ACC112 (cell line): ENCODE measurements around the gene GATAD2B.

ENCODE experiments used
- H2AFZ ChIP-seq: fragments of 200-600 bp; sonication (generic); one replicate; pipeline ENCODE4 v1.6.0; 2017; ENCODE audit warnings: antibody characterized with exemption, low read length; ENCODE audit not compliant: unreplicated experiment
- H3K27ac ChIP-seq: fragments of 200-600 bp; sonication (generic); 2 replicates; pipeline ENCODE4 v1.5.1; 2014; ENCODE audit warnings: low read depth, mild to moderate bottlenecking, antibody characterized with exemption, low read length, moderate library complexity
- H3K27me3 ChIP-seq: fragments of 200-600 bp; sonication (generic); 2 replicates; pipeline ENCODE4 v1.6.1; 2014; ENCODE audit warnings: mild to moderate bottlenecking, antibody characterized with exemption, low read length, moderate library complexity, mixed read lengths; ENCODE audit not compliant: insufficient read depth
- H3K36me3 ChIP-seq: fragments of 200-600 bp; sonication (generic); 2 replicates; pipeline ENCODE4 v1.6.1; 2016; ENCODE audit warnings: mild to moderate bottlenecking, antibody characterized with exemption, low read length, moderate library complexity, mixed read lengths; ENCODE audit not compliant: insufficient read depth
- H3K4me1 ChIP-seq: fragments of 200-600 bp; sonication (generic); one replicate; pipeline ENCODE4 v1.6.1; 2016; ENCODE audit warnings: low read length, mixed read lengths; ENCODE audit not compliant: insufficient read depth, unreplicated experiment, control insufficient read depth
- H3K4me3 ChIP-seq: fragments of 200-600 bp; sonication (generic); 2 replicates; pipeline ENCODE4 v1.5.1; 2014; ENCODE audit warnings: mild to moderate bottlenecking, low read depth, low read length
- H3K79me2 ChIP-seq: fragments of 200-600 bp; sonication (generic); one replicate; pipeline ENCODE4 v1.6.0; 2016; ENCODE audit warnings: low read length; ENCODE audit not compliant: control insufficient read depth, unreplicated experiment, insufficient read depth

The GATAD2B gene

DNA sequence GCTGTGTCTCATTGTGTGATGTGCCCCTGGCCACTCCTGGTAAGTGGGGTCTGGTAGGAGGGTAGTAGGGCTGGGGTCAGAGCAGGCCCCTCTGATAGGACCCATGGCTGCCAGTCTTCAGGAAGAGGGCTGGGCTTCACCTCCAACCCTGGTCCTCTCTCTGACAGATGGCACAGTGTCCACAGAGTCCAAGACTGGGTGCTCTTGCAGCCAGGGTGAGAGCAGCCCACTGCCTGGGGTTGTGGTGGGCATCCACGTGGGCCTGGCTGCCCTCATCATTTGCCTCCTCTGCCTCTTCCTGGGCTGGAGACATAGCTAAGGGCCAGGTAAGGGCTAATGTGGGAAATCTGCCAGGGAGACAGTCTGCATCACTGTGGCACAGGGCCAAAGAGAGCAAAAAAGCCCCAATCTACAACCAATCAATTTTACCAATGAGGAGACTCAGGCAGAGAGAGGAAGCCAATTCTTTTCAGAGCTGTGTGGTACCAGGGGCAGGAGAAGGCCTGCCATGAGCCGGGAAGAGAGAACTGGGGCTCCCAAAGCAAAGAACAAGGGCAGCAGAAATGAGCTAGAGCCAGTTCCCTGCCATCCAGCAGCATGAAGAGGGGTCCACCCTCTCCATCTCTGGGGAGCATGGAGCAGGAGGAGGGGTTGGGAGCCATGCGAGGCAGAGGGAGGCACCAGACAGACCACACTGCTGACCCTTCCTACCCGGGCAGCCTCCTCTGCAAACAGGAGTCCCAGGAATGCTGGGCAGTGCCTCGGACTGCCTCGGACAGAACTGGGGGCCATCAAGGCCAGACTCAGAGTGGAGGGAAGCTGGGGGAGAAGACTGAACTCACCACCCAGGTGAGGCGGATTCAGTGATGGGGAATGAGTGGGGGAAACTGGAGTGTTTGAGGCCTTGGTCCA lies 120.7 kb downstream of the GATAD2B start:
- peaks cover 13% of the 10 kb centered on the region for H3K4me1 ChIP-seq
- H3K27ac ChIP-seq, result no peak overlapping the region
- H3K36me3 ChIP-seq, result no peaks in the 10 kb centered on the region

DNA sequence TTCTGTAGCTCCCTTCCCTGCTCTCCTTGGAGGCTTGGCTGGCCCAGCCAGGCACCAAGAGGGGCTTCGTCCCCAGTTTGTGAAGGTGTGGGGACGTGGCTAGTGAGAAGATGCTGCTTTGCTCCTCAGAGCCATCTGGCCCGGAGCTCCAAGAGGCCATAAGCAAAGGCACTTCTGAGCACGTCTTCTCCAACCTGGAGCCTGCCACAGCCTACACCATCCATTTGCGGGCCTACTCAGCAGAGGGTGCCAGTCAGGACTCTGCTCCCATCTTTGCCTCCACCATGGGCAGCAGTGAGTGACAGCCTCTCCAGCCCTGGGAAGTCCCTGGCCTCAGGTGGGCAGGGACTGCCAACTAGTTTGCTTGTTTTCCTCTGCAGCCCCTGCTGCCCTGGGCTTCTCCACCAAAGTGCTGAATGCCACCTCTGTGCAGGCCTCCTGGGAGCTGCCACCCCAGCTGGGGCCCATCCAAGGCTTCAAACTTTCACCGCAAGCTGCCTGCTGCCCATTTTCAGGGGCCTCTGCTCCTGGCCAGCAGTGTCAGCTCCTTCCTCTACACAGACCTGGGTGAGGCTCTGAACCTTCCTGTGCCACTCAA lies 121.6 kb downstream of the GATAD2B start:
- no peaks in the 10 kb centered on the region for H3K27me3 ChIP-seq

More for the DNA sequence above, 120.7 kb downstream of the GATAD2B start:
- Histone ChIP-seq H3K27me3 (no peaks in the 10 kb centered on the region), H2AFZ (no peak overlapping the region), H3K79me2 (no peaks in the 10 kb centered on the region), H3K4me3 (no peak overlapping the region)

DNA sequence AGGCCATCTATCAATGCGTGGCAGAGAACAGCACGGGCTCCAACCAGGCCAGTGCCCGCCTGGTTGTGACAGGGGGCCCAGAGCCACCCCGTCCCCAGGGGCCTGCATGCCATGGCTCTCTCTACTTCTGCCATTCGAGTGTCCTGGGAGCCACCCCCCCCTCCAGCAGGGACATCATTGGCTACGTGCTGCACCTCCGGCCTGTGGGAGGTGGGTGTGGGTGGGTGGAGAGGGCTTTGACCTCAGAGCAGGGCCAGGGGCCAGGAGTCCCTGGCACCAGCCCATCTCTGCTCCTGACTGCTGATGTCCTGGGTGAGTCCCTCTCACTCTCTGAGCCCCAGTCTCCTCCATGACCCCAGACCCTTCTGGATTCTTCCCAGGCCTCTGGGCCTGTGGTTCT lies 122.3 kb downstream of the GATAD2B start:
- H2AFZ ChIP-seq, result no peak overlapping the region
- H3K27ac ChIP-seq, result no peak overlapping the region
- no peaks in the 10 kb centered on the region for H3K27me3 ChIP-seq
- H3K79me2 ChIP-seq, result no peaks in the 10 kb centered on the region
- H3K36me3 ChIP-seq, result no peaks in the 10 kb centered on the region
- no peak overlapping the region for H3K4me3 ChIP-seq
- peaks cover 7% of the 10 kb centered on the region for H3K4me1 ChIP-seq

More for the DNA sequence above, 121.6 kb downstream of the GATAD2B start:
- no peak overlapping the region for H2AFZ ChIP-seq
- H3K27ac ChIP-seq, result no peak overlapping the region
- no peaks in the 10 kb centered on the region for H3K79me2 ChIP-seq
- H3K4me3 ChIP-seq, result no peak overlapping the region
- H3K36me3 ChIP-seq, result no peaks in the 10 kb centered on the region
- peaks cover 13% of the 10 kb centered on the region for H3K4me1 ChIP-seq

DNA sequence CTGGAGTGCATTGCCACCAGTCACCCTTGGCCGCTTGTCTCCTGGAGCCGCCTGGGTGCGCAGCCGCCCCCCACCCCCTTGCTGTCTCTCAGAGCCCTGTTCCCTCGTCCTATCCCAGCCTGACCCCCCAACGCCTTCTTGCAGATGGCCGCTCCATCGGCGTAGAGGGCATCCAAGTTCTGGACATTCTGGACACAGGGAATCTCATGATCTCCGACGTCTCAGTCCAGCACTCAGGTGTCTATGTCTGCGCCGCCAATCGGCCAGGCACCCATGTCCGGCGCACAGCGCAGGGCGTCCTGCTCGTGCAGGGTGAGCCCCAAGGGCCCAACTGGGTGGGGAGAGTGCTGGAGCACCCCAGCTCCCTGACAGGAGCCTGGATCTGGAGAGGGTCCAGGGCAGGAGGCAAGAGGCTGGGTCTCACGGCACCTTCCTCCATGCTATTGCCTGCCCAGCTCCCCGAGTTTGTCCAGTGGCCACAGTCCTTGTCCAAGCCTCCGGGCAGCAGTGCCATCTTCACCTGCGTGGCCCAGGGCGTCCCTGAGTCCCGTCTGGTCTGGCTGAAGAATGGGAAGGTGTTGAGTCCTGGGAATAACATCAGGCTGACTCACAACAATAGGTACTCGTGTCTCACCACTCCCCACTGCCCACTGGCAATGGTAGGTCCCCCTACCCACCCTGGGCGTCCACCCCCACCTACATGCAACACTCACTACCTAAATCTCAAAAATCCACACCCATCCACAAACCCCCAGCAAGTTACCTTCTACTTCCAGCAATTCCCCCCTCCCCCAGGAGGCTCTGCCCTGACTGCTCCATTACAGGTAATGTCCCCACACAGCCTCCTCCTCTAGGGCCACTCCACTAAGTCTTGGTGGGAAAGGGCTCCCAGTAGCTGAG lies 123.0 kb downstream of the GATAD2B start:
- no peaks in the 10 kb centered on the region for H3K79me2 ChIP-seq
- no peak overlapping the region for H3K27ac ChIP-seq
- no peaks in the 10 kb centered on the region for H3K27me3 ChIP-seq
- H2AFZ ChIP-seq, result no peak overlapping the region
- H3K4me1 ChIP-seq, result no peaks in the 10 kb centered on the region
- H3K4me3 ChIP-seq, result no peak overlapping the region
- H3K36me3 ChIP-seq, result no peaks in the 10 kb centered on the region

DNA sequence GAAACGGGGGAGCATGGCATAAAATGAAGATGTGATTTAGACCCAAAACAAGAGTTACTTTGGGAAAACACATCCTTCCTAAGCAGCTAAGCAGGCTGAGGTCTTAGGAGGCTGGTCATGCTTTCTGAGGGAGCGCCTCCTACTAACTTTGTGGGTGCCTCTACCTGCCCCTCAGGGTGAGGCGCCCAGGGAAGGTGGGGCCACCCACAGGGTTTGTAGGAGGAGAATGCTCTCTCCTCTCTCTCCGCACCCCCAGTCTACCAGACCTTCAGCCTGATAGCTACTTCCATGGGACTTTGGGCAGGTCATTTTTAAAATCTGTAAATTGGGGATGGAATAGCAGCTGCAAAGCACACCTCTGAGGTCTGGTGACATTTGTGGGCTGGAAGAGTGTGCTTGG lies 123.8 kb downstream of the GATAD2B start:
- H3K36me3 ChIP-seq, result no peaks in the 10 kb centered on the region
- no peak overlapping the region for H3K27ac ChIP-seq
- no peak overlapping the region for H2AFZ ChIP-seq
- no peaks in the 10 kb centered on the region for H3K27me3 ChIP-seq
- H3K4me3 ChIP-seq, result no peak overlapping the region
- H3K79me2 ChIP-seq, result no peaks in the 10 kb centered on the region
- H3K4me1 ChIP-seq, result no peaks in the 10 kb centered on the region

DNA sequence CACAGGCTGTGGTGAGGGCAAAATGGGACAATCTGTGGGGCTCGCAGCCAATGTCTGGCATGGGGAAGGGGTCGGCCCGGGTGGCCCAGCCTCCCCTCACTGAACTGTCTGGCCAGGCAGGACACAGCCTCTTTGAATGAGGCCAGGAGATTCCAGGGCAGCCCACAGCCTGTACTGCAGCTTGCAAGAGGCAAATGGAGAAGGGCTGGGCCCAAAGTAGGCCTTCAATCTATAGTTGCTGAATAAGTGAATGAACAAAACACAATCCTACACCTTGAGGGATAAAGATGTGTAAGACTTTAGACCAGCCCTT lies 124.3 kb downstream of the GATAD2B start:
- H3K4me3 ChIP-seq, result no peak overlapping the region
- H3K27ac ChIP-seq, result no peak overlapping the region
- H2AFZ ChIP-seq, result no peak overlapping the region
- H3K79me2 ChIP-seq, result no peaks in the 10 kb centered on the region
- no peaks in the 10 kb centered on the region for H3K27me3 ChIP-seq
- no peaks in the 10 kb centered on the region for H3K36me3 ChIP-seq
- no peaks in the 10 kb centered on the region for H3K4me1 ChIP-seq

DNA sequence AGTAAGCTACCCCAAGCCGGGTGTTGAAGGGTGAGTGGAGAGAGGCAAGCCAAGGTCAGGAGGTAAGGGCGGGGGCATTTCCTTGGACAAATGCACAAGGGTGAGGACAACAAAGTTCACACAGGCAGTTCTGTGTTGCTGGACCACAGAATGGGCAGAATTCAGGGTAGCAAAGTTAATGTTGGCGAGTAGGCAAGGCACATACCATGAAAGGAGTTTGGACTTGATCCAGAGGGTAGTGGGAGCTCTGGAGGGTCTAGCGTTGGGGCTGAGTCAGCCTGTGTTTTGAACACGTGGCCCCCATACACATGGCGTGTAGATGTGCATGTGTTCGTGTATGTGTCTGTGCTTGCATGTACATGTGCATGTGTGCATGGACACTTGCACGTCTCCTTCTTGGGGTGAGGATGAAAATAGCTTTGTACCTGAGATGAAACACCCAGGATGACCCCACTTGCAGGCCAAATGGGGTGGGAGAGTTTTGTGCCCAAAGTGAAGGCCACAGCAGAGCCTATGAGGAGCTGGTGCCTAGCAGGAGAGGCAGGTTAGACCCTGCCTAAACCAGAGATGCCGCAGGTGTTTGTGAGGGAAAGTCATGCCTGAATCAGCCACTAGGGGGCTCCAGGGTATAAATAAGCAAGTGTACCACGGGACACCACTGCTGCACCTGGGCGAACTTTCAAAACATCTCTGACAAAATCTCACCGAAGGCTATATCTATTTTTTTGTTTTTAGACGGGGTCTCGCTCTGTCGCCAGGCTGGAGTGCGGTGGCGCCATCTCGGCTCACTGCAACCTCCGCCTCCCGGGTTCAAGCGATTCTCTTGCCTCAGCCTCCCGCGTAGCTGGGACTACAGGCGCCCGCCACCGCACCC lies 125.7 kb downstream of the GATAD2B start:
- Histone ChIP-seq H3K4me3 (no peak overlapping the region), H3K36me3 (no peaks in the 10 kb centered on the region), H3K27ac (no peak overlapping the region), H2AFZ (no peak overlapping the region), H3K27me3 (no peaks in the 10 kb centered on the region), H3K79me2 (no peaks in the 10 kb centered on the region), H3K4me1 (peaks cover under 1% of the 10 kb centered on the region)

DNA sequence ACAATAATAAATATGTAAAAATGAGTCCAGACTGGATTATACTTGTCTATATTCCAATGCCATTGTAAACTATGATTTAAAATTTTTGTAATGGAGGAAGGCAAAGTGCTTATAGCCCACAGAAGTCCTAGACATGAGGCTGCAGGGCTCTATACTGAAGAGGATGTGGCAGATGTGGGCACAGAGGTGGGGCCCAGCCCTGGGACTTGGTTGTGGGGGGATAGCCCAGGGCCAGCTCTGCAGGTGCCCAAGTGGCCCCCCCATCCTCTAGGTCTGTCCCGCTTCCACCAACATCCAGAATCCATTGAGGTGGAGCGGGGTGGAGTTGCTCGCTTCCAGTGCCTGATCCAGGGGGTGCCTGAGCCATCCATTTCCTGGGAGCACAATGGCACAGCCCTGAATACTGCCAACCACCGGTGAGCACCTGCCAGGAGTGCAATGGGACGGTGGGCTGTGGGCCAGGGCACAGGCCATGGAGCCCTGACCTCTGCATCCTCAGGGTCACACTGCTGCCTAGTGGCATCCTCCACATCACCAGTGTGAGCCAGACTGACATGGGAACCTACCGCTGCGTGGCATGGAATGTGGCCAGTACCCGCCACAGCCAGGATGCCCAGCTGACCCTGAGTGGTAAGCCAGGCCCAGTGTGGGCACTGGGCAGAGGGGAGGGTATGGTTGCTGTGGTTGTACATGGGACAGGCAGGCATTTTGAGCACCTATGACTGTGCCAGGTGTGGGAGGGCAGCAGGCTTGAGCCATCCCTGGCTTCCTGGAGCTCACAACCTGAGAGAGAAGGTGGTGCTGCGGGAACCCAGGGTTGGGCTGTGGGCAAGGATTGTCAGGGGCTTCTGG lies 126.6 kb downstream of the GATAD2B start:
- Histone ChIP-seq H3K79me2 (no peaks in the 10 kb centered on the region), H3K27ac (no peak overlapping the region), H3K4me1 (peaks cover 9% of the 10 kb centered on the region), H2AFZ (no peak overlapping the region), H3K36me3 (no peaks in the 10 kb centered on the region), H3K4me3 (no peak overlapping the region), H3K27me3 (no peaks in the 10 kb centered on the region)

DNA sequence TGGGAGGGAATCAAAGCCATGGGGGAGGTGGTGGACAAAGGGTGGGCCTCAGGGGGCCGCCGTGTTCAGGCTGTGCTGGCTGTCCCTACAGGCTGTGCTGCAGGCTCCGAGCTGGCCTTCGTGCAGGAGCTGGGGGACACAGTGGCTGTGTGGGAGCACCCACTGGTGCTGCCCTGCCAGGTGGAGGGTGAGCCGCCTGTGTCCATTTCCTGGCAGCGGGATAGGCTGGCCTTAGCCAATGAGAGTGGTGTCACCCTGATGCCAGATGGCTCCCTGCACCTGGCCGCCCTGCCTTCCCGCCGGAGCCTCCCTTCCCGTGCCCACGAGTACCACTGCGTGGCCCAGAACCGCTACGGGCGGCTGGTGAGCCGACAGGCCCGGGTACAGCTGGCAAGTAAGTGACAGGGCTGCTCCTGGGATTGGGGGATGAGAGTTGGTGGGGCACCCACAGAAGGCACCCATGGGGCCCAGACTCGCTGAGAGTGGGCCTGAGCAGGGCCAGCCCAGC lies 127.4 kb downstream of the GATAD2B start:
- H3K27ac ChIP-seq, result no peak overlapping the region
- no peak overlapping the region for H2AFZ ChIP-seq
- no peaks in the 10 kb centered on the region for H3K27me3 ChIP-seq
- H3K36me3 ChIP-seq, result no peaks in the 10 kb centered on the region
- no peak overlapping the region for H3K4me3 ChIP-seq
- H3K4me1 ChIP-seq, result peaks cover 13% of the 10 kb centered on the region
- no peaks in the 10 kb centered on the region for H3K79me2 ChIP-seq
